LoVo (cell line): ENCODE results near the gene TATDN2.
"Not testable (repeated sequence)": the region's sequence is repeated elsewhere in the genome, so short reads cannot be mapped to it uniquely, and the experiment has no call there.

Experiments
- DNase-seq: peaks from one replicate; pipeline ENCODE4 v3.0.0-alpha.2; 2016; ENCODE audit warnings: low spot score

TATDN2 gene

GRCh38 chr3:10268116-10268515, 19.9 kb downstream of the TATDN2 start:
- no peak for DNase-seq

GRCh38 chr3:10268930-10269329, 20.7 kb downstream of the TATDN2 start:
- DNase-seq = no peak

GRCh38 chr3:10269443-10269842, 21.2 kb downstream of the TATDN2 start:
- no peak for DNase-seq

- not testable (repeated sequence) for DNase-seq
Observed at GRCh38 chr3:10272476-10272875, 24.2 kb downstream of the TATDN2 start.

GRCh38 chr3:10272977-10273376, 24.7 kb downstream of the TATDN2 start:
- DNase-seq = no peak

- DNase-seq = no peak
Observed at GRCh38 chr3:10273702-10274305, 25.5 kb downstream of the TATDN2 start.

GRCh38 chr3:10274601-10275000, 26.3 kb downstream of the TATDN2 start:
- DNase-seq = no peak

GRCh38 chr3:10277115-10277625, 28.9 kb downstream of the TATDN2 start:
- DNase-seq = no peak

GRCh38 chr3:10278501-10278900, 30.2 kb downstream of the TATDN2 start:
- no peak for DNase-seq

GRCh38 chr3:10279384-10280176, 31.3 kb downstream of the TATDN2 start:
- DNase-seq = no peak

GRCh38 chr3:10280177-10280529, 31.9 kb downstream of the TATDN2 start:
- no peak for DNase-seq

- no peak for DNase-seq
Observed at GRCh38 chr3:10280571-10280970, 32.3 kb downstream of the TATDN2 start.

- no peak for DNase-seq
Observed at GRCh38 chr3:10281951-10282350, 33.7 kb downstream of the TATDN2 start.

- DNase-seq = no peak
Observed at GRCh38 chr3:10283638-10284037, 35.4 kb downstream of the TATDN2 start.

GRCh38 chr3:10284496-10284895, 36.2 kb downstream of the TATDN2 start:
- DNase-seq = no peak

GRCh38 chr3:10285272-10286132, 37.2 kb downstream of the TATDN2 start:
- DNase-seq = no peak

GRCh38 chr3:10286133-10286524, 37.9 kb downstream of the TATDN2 start:
- no peak for DNase-seq

GRCh38 chr3:10286596-10287295, 38.5 kb downstream of the TATDN2 start:
- DNase-seq = peak; percentile 24

- DNase-seq = no peak
Observed at GRCh38 chr3:10287936-10288574, 39.8 kb downstream of the TATDN2 start.

GRCh38 chr3:10288575-10288960, 40.3 kb downstream of the TATDN2 start:
- no peak for DNase-seq

GRCh38 chr3:10289077-10289476, 40.8 kb downstream of the TATDN2 start:
- DNase-seq = no peak
